HG03025 (cell line): ENCODE data around the gene NUP153.

ENCODE experiments used
- ATAC-seq: cut with Tn5 transposase; IDR thresholded peaks from one replicate; pipeline ENCODE4 v1.9.1; 2021; ENCODE audit warnings: mild to moderate bottlenecking, moderate library complexity; ENCODE audit not compliant: unreplicated experiment, low FRiP score

The NUP153 gene

DNA sequence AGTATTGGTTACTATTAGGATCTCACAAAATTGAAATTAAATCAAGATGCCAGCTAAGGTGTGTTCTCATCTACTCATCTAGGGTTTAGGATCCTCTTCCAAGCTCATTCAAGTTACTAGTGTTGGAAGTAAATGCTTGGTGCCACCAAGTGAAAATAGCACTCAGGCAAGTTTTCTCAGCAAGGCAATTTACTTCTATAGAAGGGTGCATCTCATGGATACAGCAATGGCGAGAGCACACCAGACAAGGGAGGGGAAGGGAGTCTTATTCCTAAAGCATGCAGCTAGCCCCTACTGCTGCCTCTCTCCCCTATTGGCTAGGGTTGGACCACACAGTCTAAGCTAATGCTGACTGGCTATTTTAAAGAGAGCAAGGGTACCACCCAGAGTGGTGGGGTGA, 129.7 kb downstream of the NUP153 start:
- no peak for ATAC-seq

DNA sequence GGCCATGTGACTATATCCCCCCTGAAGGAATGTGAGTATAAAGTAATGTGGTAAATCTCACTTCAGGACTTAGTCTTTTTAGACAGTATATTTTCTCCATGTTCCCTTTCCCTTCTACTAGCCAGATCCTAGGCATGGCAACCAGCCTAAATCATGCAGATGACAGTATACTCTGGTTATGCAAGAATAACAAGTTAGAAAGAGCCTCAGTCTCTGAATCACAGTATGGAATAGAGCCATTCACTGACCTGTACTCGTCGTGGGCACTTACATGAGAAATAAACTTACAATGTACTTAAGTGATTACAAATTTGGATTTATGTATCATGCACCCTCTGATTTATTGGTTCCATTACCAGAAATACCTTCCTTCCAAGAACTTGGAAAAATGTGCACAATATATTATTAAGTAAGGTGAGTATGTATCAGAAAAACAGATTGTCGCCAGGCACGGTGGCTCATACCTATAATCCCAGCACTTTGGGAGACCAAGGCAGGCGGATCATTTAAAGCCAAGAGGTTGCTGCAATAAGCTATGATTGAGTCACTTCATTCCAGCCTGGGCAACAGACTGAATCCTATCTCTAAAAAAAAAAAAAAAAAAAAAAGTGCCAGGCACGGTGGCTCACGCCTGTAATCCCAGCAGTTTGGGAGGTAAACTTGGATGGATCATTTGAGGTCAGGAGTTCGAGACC, 131.7 kb downstream of the NUP153 start:
- ATAC-seq = no peak

DNA sequence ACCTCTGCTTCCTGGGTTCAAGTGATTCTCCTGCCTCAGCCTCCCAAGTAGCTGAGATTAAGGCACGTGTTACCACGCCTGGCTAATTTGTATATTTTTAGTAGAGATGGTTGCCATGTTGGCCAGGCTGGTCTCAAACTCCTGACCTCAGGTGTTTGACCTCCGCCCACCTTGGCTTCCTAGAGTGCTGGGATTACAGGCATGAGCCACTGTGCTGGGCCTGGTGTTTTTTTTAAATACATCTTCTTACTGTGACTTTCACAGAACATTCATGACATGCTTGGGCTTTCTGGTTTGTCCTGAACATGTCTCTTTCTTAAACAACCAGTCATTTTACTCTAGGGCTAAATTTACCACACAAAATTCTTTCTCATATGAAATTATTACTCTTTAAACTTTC, 141.3 kb downstream of the NUP153 start:
- no peak for ATAC-seq
